Stimulated activated CD4-positive, alpha-beta T cell treated with anti-CD3 and anti-CD28 coated beads, Interleukin-4, amount 100 ng/mL, for 48 hours (primary cell): ENCODE data around the gene LYG2.
"Not testable (repeated sequence)": the region's sequence is repeated elsewhere in the genome, so short reads cannot be mapped to it uniquely, and the experiment has no call there.

ENCODE experiments used
- DNase-seq, 2 donors: peaks; one replicate each; pipeline ENCODE4 v3.0.0-alpha.2; 2020; ENCODE audit warnings: low read depth in 2 of 2

The LYG2 gene, protein sequence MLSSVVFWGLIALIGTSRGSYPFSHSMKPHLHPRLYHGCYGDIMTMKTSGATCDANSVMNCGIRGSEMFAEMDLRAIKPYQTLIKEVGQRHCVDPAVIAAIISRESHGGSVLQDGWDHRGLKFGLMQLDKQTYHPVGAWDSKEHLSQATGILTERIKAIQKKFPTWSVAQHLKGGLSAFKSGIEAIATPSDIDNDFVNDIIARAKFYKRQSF

DNA sequence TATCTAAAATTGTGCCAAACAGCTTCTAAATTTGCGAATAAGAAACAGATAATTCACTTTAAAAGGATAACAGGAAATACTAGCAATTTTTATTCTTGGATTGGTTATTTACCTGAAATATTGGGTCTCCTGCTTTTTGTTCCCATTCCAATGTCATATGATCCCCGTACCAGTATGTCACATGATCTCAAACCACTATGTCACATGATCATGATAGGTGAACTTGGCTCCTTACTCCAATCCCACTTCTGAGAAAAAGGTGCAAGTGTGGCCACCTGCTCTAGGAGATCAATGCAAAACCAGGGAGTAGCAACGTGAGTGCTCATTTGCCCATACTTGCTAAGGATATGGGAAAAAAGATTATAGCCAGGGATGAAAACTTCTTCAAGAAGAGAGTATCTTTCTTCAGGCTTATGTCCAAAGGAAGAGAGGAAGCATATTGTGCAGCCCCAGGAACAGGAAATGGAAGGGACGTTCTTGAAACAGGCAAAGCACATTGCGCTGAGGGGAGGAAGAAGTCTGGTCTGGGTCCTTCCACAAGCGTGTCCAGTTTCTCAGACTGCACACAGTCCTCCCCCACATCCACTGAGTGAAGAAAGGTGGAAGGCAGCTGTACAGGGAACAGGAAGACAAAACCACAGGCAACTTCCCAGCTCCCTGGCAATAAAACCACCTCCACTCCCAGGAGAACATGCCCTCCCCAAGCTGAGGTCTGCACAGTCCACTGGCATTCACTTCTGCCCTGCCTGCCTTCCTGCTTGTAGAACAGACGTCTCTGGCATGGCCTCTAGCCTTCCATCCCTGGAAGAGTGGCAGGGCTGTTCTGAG lies at the start of gene LYG2:
TSS of gene LYG2 (minus strand) at position 176 of the 828 bp plus-strand sequence. CDS start 1,406 bp downstream, outside the sequence.
- no peak for DNase-seq

DNA sequence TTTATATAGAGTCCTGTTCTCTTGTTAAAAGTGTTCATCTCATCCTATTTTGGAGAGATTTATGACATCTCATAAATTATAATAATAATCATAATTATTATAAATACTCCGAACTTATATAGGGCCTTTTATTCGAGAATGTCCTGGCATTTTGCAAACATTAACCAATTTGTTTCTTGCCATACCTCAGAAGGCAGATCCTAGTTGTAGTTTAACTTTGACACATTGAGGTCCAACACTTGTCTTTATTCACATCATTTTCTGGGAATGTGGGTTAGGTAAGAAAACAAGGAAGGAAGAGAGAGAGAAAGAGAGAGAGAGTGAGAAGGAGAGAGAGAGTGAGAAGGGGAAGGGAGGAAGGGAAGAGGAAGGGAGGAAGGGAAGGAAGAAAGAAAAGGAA lies 45.6 kb upstream of the LYG2 start, which contains the start of gene LYG1:
TSS of gene LYG1 (minus strand) at position 101 of the 400 bp plus-strand sequence. CDS start 5,527 bp downstream, outside the sequence.
- not testable (repeated sequence) for DNase-seq

DNA sequence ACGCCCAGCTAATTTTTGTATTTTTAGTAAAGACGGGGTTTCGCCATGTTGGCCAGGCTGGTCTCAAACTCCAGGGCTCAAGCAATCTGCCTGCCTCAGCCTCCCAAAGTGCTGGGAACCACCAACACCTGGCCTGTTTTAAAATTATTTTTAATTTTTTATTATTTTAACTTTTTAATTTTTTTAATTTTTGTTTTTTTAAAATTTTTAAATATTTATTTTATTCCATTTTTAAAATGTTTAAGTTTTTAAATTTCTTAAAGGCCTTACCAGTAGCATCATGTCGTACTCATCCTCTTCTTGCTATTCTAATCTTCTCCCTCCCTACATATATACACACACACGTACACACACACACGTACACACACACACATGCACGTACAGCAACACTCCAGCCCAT lies 44.1 kb upstream of the LYG2 start:
- DNase-seq, result no peak

DNA sequence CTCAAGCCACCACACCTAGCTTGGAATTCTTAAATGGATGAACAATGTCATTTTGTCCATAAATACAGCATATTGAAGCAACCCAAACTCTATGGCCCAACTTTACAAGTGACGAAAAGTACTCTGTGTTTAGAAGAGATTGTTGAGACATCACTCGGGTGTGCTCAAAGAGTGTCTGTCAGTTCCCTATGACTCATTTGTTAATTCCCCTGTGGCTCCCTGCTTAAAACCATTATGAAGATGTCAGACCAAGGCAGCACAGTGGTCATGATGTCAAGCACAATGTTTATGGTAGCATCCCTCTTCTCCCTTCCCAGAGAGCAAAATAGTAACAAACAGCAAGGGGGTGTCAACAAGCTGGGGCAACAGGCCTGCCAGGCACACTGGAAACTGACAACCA lies 42.5 kb upstream of the LYG2 start:
- no peak for DNase-seq

DNA sequence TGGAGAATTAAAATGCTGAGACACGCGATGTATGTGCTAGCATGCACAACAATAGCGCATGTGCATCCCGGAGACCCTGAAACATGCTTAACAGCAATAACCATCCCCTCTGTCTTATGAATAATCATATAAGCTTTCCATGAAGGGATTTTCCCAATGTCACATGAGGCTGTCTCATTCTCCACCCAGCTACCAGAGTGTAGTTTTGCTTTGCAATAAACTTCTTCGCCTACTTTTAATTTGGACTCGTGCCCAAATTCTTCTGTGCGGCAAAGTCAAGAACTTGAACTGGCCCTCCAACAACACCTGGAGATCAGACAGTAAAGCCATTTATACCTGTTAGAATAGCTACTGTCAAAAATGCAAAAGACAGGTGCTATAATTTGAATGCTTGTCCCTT lies 30.1 kb upstream of the LYG2 start:
- DNase-seq, result no peak

DNA sequence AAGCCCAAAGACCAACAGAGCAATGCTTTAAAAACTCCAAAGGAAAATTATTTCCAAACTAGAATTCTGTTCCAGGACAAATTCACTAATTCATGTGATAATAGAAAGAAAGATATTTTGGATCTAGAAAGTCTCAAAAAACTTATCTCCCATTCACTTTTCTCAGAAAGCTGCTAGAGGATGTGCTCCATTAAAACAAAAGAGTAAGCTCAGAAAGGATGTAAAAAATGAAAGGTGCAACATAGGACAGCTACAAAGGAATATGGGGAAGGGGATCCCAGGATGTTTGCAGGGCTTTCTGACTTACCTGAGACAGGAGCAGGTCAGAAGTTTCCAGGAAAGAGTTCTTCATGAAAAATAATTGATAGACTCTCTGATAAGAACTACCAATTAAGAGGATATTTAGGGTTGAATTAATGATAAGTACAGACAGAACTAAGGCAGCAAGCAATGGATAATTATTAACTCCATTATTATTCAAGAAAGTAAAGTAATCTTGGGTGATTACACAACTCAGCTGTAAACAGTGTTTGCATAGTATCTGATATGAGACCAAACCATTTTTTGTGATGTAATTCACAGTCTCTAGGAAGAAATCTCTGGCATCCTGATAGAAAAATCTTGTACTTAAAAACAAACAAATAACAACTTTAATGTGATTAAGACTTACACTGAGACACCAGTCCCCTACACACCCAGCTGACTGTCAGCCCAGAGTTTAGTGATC lies 24.7 kb upstream of the LYG2 start:
- DNase-seq, result no peak

DNA sequence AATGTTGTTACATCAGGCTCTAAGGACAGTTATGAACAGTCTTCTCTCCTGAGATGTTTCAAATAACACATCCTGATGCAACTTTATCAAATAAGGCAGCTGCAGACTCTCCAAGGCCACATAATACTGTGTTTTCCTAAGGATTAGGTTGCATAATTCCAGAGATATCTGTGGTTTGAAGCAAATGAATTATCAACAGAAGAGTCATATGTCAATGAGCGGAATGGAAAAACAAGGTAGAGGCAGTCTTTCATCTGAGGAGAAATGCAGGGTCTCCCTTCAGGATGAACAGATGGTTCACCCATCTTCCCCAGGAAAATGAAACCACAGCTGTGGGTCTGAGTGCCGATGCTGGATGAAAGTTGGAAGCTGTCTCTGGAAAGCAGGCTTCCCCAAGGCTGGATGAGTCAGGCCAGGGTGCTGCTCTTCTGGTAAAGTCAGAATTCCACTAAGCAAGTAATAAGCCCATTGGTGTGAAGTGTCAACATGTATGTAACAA lies 23.4 kb upstream of the LYG2 start:
- no peak for DNase-seq

DNA sequence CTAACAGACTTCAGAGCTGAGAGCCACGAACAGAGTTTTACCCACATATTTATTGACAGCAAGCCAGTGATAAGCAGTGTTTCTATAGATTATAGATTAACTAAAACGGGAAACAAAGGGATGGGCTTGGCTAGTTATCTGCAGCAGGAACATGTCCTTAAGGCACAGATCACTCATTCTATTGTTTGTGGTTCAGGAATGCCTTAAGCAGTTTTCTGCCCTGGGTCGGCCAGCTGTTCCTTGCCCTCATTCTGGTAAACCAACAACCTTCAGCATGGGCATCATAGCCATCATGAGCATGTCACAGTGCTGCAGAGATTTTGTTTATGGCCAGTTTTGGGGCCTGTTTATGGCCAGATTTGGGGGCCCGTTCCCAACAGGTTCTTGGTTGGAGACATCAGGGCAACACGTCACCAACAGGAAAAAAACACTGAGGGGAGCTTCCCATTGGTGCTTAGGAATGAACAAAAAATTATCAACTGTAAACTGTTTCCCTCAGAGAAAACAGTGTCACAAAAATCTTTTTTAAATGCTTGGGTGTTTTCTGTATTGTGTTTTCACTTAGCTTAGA lies 22.8 kb upstream of the LYG2 start:
- not testable (repeated sequence) for DNase-seq

DNA sequence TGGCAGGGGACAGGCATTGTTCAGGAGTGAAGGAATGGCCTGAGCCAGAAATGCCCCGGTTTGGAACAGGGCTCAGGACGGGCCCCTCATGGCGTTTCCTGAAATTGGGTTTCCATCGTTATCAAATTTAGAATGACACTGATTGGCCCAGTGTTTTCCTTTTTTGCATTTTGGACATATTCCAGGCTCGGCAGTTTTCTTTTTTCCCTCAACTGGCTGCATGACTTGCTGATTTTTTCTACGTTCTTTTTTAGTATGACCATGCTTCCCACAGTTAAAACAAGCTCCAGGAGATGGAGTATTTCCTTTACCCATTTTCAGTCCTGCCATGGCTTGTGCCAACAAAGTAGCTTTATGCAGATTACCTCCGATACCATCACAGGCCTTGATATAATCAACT lies 20.4 kb upstream of the LYG2 start:
- no peak for DNase-seq

DNA sequence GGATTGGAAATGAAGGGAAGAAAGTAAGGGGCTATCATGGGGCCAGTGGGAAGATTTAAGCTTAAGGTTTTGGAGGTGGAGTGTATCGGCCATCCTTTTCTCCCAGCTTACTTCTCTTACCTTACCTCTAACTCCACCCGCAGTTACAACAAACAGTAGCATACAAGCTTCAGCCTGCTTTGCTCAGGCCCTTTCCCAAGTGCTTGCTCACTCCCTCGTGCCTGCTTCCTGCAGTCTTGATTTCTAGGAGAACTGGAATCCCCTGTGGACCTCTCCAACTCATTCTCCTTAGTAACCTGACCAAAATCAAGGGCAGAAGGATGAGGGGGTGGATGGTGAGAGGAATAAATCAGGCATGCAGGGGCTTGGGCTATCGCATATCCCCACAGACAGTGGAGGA lies 5.8 kb upstream of the LYG2 start:
- DNase-seq, result no peak

DNA sequence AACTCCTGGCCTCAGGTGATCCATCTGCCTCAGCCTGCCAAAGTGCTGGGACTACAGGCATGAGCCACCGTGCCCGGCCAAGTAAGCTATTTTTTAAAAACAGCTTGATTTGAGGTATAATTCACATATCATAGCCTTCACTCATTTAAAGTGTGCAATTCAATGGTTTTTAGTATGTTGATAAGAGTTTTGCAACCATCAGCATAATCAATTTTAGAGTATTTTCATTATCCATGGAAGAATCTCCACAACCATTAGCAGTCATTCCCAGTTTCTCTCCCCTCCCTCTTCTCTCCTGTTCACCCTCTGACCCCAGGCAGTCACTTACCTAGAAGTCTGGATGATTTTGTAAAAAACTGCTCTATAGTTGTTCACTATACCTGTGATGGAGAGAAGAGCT lies 4.7 kb upstream of the LYG2 start:
- no peak for DNase-seq

DNA sequence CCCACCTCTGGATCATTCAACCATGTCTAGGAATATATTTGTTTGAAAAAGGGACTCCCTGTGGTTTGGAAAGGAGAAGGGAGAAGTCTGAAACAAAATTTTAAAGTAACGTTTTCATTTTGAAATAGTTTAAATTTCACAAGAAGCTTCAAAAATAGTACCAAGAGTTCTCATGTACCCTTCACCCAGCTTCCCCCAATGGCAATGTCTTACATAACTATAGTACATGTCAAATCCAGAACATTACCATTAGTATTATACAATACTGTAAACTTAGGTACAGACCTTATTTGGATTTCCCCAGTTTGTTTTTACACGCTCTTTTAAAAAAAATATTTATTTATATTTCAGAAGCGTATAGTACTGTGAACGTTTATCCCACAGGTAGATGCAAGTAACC lies 4.0 kb upstream of the LYG2 start:
- no peak for DNase-seq

DNA sequence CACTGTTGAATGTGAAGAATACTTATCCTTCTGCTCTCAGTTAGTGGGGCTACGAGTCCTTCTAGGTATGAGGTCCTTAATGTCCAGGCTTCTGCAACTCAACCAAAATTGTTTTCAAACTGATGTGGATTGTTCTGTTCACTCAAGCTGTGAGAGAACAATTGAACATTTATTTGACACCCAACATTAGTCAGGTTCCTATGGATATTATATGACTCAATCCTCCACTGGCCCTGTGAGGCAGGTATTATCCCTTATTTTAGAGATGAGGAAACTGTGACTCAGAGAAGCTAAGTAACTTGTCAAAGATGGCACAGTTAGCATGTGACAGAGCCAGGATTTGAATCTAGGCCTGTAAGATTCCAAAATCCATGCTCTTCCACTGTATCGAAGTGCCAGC lies 1.2 kb upstream of the LYG2 start:
- no peak for DNase-seq

DNA sequence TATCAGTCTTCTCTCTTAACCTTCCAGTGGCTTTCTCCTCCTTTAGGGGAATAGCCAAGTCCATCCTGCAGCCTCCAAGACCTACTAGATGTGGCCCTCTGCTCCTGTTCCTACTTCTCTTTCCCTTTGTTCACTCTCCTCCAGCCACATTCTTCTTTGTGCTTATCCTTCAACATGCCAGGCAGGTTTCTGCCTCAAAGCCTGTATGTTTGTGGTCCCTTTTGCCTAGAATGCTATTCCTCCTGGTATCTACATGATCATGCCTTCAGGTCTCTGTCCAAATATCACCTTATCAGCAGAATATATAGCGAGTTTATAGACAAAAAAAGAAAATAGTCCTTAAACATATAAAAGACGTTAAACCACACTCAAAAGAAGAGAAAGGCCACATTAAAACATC lies 5.5 kb downstream of the LYG2 start:
- DNase-seq, result no peak

DNA sequence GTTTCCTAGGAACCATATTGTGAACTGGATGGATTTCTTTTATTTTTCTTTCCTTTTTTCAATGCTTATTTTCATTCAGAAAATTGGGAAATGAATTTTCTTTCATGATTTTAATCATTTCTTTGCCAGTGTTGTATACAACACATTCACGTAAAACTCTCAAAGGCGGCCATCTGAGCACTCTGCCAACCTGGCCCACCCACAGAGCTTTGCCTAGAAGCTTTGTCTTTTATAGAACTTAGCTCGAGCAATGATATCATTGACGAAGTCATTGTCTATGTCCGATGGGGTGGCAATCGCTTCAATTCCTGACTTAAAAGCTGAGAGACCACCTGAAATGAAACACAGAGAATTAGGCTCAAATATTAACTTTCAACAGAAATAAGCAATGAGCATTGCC lies 13.3 kb downstream of the LYG2 start:
- DNase-seq, result no peak

DNA sequence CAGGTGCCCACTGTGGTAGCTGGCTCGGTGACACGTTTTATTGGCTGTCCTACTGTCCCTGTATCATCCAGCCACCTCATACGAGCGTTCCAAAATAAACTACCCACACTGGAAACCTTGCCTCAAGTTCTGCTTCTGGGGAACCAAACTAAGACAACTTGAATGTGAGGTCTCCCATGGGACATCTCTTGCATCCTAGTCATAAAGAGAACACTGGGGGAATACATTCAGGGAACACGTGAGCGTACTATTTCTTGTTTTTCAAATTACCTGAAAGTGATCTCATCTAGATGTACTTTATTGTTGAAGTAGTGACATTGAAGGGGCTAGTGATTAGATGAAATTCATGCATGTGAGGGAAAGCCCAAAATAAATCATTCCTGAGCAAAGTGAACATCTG lies 15.0 kb downstream of the LYG2 start:
- no peak for DNase-seq

DNA sequence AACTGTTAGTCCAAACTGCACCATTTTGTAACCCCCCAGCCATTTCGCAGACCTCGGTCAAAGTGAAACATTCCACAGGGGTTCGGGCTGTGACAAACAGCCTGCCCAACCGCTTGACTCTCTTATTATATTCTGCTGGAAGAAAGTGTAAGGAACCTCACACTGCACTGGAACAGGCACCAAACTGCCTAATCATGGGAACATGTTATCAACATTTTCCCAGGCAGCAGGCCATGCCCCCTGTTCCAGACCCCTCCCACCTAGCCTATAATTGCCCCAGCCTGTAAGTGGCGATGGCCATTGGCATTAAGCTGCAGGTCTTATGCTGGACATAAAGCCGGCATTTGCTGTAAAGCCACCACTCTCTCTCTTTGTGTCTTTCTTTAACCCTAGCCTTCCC lies 16.9 kb downstream of the LYG2 start:
- no peak for DNase-seq

DNA sequence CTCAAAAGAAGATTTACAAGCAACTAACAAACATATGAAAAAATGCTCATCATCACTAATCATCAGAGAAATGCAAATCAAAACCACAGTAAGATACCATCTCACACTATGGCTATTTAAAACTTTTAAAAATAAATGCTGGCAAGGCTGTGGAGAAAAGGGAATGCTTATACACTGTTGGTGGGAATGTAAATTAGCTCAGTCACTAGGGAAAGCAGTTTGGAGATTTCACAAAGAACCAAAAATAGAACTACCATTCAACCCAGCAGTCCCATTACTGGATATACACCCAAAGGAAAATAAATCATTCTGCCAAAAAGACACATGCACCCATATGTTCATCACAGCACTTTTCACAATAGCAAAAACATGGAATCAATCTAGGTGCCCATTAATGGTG lies 22.3 kb downstream of the LYG2 start:
- DNase-seq, result not testable (repeated sequence)

DNA sequence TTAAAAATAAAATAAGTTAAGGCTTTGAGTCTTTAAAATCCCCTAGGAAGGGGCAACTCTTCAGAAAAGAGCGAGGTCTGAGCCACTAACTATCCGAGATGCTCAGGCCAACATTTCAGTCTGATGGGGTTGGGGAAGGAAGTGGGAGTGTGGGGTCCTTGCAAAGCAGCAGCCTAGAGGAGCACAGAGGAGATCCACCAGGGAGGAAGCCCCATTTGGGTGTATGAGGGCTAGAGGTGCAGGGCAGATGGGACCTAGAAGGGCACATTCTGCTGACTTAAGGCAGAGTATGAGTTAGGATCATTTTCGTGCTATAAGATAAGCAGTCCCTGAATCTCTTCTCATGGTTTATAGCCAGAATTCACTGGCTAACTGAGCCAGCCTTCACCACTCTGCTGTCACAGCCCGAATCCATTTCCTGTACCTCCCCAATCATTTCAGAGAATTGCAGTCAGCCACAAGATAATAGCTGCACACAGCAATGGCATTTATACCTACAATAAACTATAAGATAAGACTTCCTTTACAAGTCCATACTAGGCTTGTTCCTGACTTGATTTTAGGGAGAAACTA lies 37.5 kb downstream of the LYG2 start:
- no peak for DNase-seq

DNA sequence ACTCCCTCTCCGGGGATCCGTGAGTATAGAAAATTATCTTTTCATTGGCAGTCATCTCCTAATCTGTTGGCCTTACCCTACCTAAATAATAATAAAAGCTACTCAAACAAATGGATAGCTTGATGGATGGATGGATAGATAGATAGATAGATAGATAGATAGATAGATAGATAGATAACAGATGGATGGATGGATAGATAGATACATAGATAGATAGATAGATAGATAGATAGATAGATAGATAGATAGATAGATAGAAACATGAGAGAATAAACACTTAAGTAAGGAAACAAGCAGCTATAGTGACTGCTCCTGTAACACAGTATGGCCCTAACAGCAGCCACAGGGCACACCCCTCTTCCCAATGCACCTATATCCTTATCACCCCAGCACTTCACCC lies 39.4 kb downstream of the LYG2 start:
- no peak for DNase-seq

DNA sequence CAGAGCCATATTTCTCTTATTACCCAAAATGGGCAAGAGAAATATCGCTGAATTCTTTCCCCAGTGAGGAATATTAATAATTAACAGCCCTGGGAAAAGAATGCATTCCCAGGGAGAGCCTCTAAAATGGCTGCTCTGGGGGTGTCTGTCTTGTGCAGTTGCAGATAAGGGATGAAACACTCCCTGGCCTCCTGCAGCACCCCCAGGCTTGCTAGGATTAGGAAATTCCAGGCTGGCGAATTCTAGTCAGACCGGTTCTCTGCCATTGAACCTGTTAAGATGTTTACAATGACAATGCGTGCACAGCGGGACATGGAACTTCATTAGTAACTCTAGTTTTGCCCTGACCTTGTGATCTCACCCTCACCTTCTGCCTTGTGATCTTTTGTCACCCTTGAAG lies 50.0 kb downstream of the LYG2 start:
- no peak for DNase-seq
